Naive B cell (primary cell): ENCODE results near the gene FMO1. TPM values are rescaled to one million over a fixed set of nuclear protein-coding genes. Genes with fewer than 3 reads are reported as not detected.

Experiments used
- ATAC-seq, 2 donors: fragments of 150-1000 bp; cut with Tn5 transposase; 2 replicates each; pipeline ENCODE4 v1.10.0; 2021; ENCODE audit warnings: low read depth in 2 of 2, mild to moderate bottlenecking in 2 of 2, moderate library complexity in 2 of 2
- DNase-seq: peaks from one replicate; pipeline ENCODE4 v3.0.0; 2022
- H3K27ac Mint-ChIP-seq, 6 donors: one replicate each; pipeline ENCODE4 v1.8.0; 2020 to 2022; ENCODE audit warnings: mild to moderate bottlenecking in 6 of 6, mixed read lengths in 6 of 6, moderate library complexity in 5 of 6, inconsistent platforms in 2 of 6
- H3K27me3 Mint-ChIP-seq, 3 donors: one replicate each; pipeline ENCODE4 v1.8.0; 2021 to 2022; ENCODE audit warnings: mixed read lengths in 3 of 3, mild to moderate bottlenecking in 1 of 3
- H3K36me3 Mint-ChIP-seq, 2 donors: one replicate each; pipeline ENCODE4 v1.8.0; 2020 to 2022; ENCODE audit warnings: mixed read lengths in 2 of 2, inconsistent platforms in 1 of 2, mild to moderate bottlenecking in 1 of 2
- H3K4me1 Mint-ChIP-seq, 3 donors: one replicate each; pipeline ENCODE4 v1.8.0; 2020 to 2022; ENCODE audit warnings: mixed read lengths in 3 of 3, inconsistent platforms in 1 of 3, mild to moderate bottlenecking in 1 of 3, moderate library complexity in 1 of 3
- H3K4me3 Mint-ChIP-seq, 8 donors: one replicate each; pipeline ENCODE4 v1.8.0; 2020 to 2022; ENCODE audit warnings: mild to moderate bottlenecking in 8 of 8, mixed read lengths in 8 of 8, moderate library complexity in 8 of 8, inconsistent platforms in 2 of 8
- H3K9me3 Mint-ChIP-seq, 7 donors: one replicate each; pipeline ENCODE4 v1.8.0; 2020 to 2022; ENCODE audit warnings: mixed read lengths in 7 of 7, mild to moderate bottlenecking in 5 of 7, inconsistent platforms in 2 of 7, moderate library complexity in 1 of 7
- polyA plus RNA-seq, 6 donors: library from polyadenylated mRNA; unstranded; fragments of 300-500 nt; fragmentation: Illumina TruSeq; gene quantifications; one replicate each; pipeline ENCODE4 v1.2.3, GENCODE V29; 2021; ENCODE audit warnings: low read depth in 6 of 6

FMO1 gene
- polyA plus RNA-seq, 6 donors from 2014 or later, result 0.84 to 5.6 (median 1.7) TPM

DNA sequence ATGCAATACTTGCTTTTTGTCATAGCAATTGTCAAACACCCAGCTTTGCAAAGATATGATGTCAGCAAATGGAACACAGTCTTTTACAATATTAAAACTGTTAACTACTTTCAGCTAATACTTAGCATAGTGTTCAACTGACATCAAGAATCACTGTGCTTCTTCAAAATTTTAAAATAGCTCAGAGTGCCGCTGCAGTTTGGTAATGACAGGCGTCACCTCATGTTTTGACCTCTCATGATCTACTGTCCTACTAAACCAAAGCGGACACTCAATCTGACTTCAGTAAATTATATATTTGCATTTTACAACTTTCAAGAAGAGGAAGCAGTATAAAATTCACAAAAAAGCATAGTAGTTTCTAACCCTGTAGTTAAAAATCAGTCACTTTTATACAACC lies 2.0 kb downstream of the FMO1 start:
- Mint-ChIP-seq H3K27me3 (peaks cover 0 to 15% (median 9%) of the 10 kb centered on the region in 3 donors), H3K4me1 (peaks cover 5 to 18% (median 13%) of the 10 kb centered on the region in 3 donors), H3K27ac (no peak overlapping the region), H3K9me3 (no peaks in the 10 kb centered on the region), H3K4me3 (peak overlapping the region in 2 of 8 donors; percentile 64 to 83), H3K36me3 (no peaks in the 10 kb centered on the region)
- no peak for DNase-seq
- no peak for ATAC-seq

- H3K27me3 Mint-ChIP-seq, result peaks cover 0 to 15% (median 13%) of the 10 kb centered on the region in 3 donors
Measured at GRCh38 chr1:171251042-171251951, 3.0 kb downstream of the FMO1 start.

DNA sequence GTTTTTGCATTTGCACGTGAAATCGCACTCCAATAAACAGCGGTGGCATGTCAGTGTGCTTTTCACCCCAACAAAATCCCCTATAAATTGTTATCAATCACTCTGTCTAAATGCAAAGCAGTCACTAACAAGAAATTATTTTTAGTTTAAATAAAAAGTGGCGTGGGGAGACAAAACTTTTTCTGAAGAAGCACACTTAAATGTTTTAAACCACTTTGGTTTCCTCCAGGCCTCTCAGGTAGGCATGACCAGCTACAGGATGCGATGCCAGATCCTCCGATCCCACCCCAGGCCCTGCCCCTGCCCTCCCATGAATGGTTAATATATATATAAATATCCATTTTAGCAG lies 3.6 kb downstream of the FMO1 start:
- ATAC-seq, result no peak
- no peak for DNase-seq
- Mint-ChIP-seq H3K4me1 (peaks cover 5 to 18% (median 13%) of the 10 kb centered on the region in 3 donors), H3K9me3 (no peaks in the 10 kb centered on the region), H3K27me3 (peaks cover 0 to 15% (median 13%) of the 10 kb centered on the region in 3 donors), H3K27ac (peak overlapping the region in 4 of 6 donors; percentile 11 to 95 (median 89)), H3K36me3 (no peaks in the 10 kb centered on the region), H3K4me3 (peak overlapping the region; percentile 83 to 99 (median 94))

More at GRCh38 chr1:171251042-171251951, 3.0 kb downstream of the FMO1 start:
- peaks cover 5 to 18% (median 13%) of the 10 kb centered on the region in 3 donors for H3K4me1 Mint-ChIP-seq
- H3K4me3 Mint-ChIP-seq, result peak overlapping the region; percentile 83 to 99 (median 94)
- H3K36me3 Mint-ChIP-seq, result no peaks in the 10 kb centered on the region
- peak; percentile 52 to 53 for ATAC-seq
- peak overlapping the region; percentile 11 to 85 (median 57) for H3K27ac Mint-ChIP-seq
- DNase-seq, result peak; percentile 18
- H3K9me3 Mint-ChIP-seq, result no peaks in the 10 kb centered on the region

DNA sequence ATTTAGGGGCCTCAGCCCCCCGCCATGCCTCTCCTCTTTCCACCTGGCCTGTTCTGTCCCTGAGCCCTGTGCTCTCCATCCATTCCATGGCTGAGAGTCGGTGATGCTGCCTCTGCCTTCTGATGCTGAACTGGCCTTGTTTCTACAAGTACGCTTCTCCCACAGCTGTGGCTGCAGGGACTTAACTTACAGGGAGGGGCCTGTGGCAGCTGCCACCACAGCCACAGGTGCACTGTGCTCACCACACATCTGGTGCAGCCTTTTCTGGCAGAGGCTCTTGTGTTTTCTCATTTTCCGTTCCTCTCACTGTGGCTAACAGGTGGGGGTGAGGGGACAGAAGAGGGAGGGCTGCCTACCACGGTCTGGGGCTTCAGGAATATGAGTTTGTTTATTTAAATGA lies 4.2 kb downstream of the FMO1 start:
- DNase-seq, result peak; percentile 24
- peak overlapping the region; percentile 57 to 99 (median 86) for H3K4me3 Mint-ChIP-seq

DNA sequence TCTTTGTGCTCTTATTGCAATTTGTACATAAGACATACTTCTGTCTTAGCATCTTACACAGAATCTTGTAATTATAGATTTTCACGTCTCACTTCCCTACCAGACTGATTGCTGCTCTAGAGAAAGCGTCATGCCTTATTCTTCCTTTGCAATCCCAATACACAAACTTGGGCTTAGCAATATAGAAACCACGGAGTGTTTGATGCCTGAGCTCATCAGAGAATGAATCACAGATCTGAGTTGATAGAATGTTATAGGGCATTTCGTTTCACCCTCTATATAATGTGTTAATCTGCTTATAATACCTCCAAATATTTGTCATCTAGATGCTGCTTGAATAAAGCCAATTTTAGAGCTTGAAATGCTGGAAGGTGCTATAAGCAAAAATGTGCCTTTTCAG lies 6.6 kb downstream of the FMO1 start:
- Mint-ChIP-seq H3K27me3 (peaks cover 0 to 13% (median 7%) of the 10 kb centered on the region in 3 donors), H3K36me3 (no peaks in the 10 kb centered on the region), H3K27ac (no peak overlapping the region), H3K4me1 (peaks cover 5 to 18% (median 13%) of the 10 kb centered on the region in 3 donors), H3K9me3 (no peaks in the 10 kb centered on the region), H3K4me3 (no peak overlapping the region)
- DNase-seq, result no peak
- ATAC-seq, result no peak

More for the DNA sequence above, 4.2 kb downstream of the FMO1 start:
- H3K4me1 Mint-ChIP-seq, result peaks cover 5 to 18% (median 13%) of the 10 kb centered on the region in 3 donors
- H3K36me3 Mint-ChIP-seq, result no peaks in the 10 kb centered on the region
- ATAC-seq, result peak; percentile 84 to 86
- no peaks in the 10 kb centered on the region for H3K9me3 Mint-ChIP-seq
- H3K27ac Mint-ChIP-seq, result peak overlapping the region; percentile 86 to 95 (median 90)
- peaks cover 0 to 15% (median 13%) of the 10 kb centered on the region in 3 donors for H3K27me3 Mint-ChIP-seq

DNA sequence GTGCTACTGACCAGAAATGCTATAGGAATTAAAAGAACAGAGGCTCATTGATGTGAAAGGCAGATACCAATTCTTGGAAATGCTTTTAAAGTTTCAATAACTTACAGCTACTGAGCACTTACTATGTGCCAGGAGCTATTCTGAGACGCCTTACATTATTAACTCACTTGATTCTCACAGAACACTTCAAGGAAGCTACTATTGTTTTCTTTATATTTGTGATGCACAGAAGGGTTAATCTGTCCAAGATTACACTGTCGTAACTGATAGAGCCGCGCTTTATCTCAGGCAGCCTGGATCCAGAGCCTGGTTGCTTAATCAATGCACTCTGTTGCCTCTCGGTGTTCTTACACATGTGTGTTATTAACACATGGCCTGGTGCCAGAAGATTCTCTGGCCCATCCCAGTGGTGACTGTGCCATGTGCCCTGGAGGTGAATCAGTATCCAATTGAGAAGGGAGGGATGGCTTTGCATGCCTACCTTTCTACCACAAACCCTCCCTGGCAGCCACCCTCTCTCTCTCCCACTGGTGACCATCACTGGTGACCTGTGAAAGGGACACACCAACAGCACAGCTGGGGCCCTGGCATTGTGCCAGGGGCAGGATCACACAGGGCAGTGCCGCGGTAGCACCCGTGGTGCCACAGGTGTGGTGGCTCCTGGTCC lies 8.8 kb downstream of the FMO1 start:
- Mint-ChIP-seq H3K4me1 (peaks cover 5 to 13% (median 9%) of the 10 kb centered on the region in 3 donors), H3K9me3 (no peaks in the 10 kb centered on the region), H3K27me3 (peaks cover 0 to 8% (median 7%) of the 10 kb centered on the region in 3 donors)

DNA sequence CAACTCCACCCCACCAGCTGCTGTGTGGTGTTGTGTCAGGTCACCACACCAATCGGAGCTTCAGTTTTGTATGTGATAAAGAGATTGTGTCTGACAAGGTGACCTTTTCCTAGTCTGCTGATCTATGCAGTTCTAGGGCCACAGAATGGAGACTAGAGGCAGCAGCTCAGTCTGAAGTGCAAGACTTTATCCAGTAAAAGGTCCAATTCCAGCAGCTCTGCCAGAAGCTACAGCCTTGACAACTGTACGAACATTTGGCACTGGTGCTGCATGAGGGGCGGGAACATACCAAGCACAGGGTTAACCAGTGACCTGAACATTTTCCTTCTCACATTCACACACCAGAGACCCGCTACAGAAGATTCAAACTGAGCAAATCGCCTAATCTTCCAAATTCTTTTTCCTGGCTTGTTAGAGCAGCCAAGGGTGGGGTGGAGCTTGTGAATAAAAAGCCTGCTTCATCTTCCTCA lies 9.3 kb downstream of the FMO1 start:
- H3K9me3 Mint-ChIP-seq, result no peaks in the 10 kb centered on the region
- no peak for DNase-seq
- H3K27me3 Mint-ChIP-seq, result peaks cover 0 to 7% (median 4%) of the 10 kb centered on the region in 3 donors
- peaks cover 0 to 7% (median 3%) of the 10 kb centered on the region in 3 donors for H3K4me1 Mint-ChIP-seq
- no peak overlapping the region for H3K4me3 Mint-ChIP-seq
- no peaks in the 10 kb centered on the region for H3K36me3 Mint-ChIP-seq
- no peak overlapping the region for H3K27ac Mint-ChIP-seq
- no peak for ATAC-seq

More for the DNA sequence above, 8.8 kb downstream of the FMO1 start:
- no peak for ATAC-seq
- Mint-ChIP-seq H3K4me3 (no peak overlapping the region), H3K27ac (no peak overlapping the region), H3K36me3 (no peaks in the 10 kb centered on the region)
- no peak for DNase-seq

- Mint-ChIP-seq H3K27me3 (peaks cover 0 to 7% (median 4%) of the 10 kb centered on the region in 3 donors), H3K9me3 (no peaks in the 10 kb centered on the region), H3K4me3 (no peak overlapping the region), H3K4me1 (no peaks in the 10 kb centered on the region), H3K36me3 (no peaks in the 10 kb centered on the region), H3K27ac (no peak overlapping the region)
- DNase-seq (no peak), ATAC-seq (no peak)
Measured at GRCh38 chr1:171258429-171258828, 10.1 kb downstream of the FMO1 start.

DNA sequence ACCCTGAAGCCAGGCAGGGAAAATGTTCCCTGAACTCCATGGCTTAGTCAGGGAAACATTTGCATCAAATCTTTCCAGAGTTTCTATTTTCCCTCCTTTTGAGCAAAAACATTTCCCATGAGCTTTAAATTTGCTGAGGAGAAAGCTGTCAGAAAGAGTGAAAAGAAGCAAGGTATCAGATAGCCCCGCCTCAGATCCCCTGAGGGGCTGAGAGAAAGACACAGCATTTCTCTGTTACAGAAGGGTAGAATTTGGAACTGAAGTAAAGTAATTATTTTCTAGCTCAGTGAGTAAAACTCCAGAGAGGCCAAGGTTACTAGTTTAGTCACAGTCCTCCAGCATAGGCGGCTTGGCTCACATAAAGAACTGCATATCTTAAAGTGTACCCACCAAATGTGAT lies 10.6 kb downstream of the FMO1 start:
- DNase-seq (no peak), ATAC-seq (no peak)
- H3K4me3 Mint-ChIP-seq, result no peak overlapping the region
- no peaks in the 10 kb centered on the region for H3K9me3 Mint-ChIP-seq
- H3K36me3 Mint-ChIP-seq, result no peaks in the 10 kb centered on the region
- H3K4me1 Mint-ChIP-seq, result no peaks in the 10 kb centered on the region
- H3K27ac Mint-ChIP-seq, result no peak overlapping the region
- H3K27me3 Mint-ChIP-seq, result peaks cover 0 to 7% (median 4%) of the 10 kb centered on the region in 3 donors

DNA sequence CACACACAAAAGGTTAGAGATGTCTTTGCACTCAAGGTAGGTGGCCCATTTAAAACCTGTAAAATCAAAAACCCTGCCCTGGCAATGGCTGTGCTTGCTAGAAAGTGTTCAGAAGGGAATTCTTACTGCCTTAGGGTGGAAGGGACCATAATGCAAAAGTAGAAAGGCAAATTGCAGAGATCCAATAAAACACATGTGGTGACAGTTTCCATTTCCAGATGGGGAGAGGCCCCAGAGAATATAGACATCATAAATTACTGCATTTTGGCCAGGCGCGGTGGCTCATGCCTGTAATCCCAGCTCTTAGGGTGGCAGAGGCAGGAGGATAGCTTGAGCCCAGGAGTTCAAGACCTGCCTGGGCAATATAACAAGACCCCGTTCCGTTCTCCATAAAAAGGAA lies 13.0 kb downstream of the FMO1 start:
- Mint-ChIP-seq H3K4me1 (no peaks in the 10 kb centered on the region), H3K4me3 (no peak overlapping the region), H3K9me3 (no peaks in the 10 kb centered on the region), H3K36me3 (no peaks in the 10 kb centered on the region), H3K27me3 (no peaks in the 10 kb centered on the region), H3K27ac (no peak overlapping the region)
- DNase-seq (no peak), ATAC-seq (no peak)

GRCh38 chr1:171263901-171264300 lies 15.6 kb downstream of the FMO1 start:
- Mint-ChIP-seq H3K4me3 (no peak overlapping the region), H3K27me3 (peaks cover 0 to 13% (median 7%) of the 10 kb centered on the region in 3 donors), H3K27ac (no peak overlapping the region), H3K9me3 (peaks cover 0 to under 1% (median 0%) of the 10 kb centered on the region in 7 donors), H3K4me1 (no peaks in the 10 kb centered on the region), H3K36me3 (no peaks in the 10 kb centered on the region)
- ATAC-seq (no peak), DNase-seq (no peak)

DNA sequence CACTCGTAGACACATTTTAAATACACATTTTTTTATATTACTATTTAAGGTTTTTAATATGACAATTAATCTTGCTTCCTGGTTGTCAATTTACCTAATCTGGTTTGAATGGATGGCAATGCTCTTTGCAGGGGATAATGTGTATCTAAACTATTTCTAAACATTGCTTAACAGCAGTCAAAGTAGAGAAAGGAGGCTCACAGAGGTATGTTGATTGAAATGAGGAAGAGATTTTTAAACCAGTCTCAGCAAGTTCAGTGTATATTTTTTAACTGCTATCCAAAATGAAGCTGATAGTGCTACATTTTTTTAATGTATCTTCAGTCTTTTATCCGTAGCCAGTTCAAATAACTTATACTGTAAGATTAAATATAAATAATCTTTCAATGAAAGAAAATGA lies 17.4 kb downstream of the FMO1 start:
- H3K27ac Mint-ChIP-seq, result no peak overlapping the region

GRCh38 chr1:171266930-171267329 lies 18.6 kb downstream of the FMO1 start:
- peaks cover 0 to 8% of the 10 kb centered on the region in 2 donors for H3K36me3 Mint-ChIP-seq
- no peak for ATAC-seq
- no peak overlapping the region for H3K4me3 Mint-ChIP-seq
- peaks cover 0 to 29% (median 7%) of the 10 kb centered on the region in 3 donors for H3K27me3 Mint-ChIP-seq
- H3K4me1 Mint-ChIP-seq, result peaks cover 0 to 5% (median 0%) of the 10 kb centered on the region in 3 donors
- no peak for DNase-seq
- peaks cover 0 to 11% (median 4%) of the 10 kb centered on the region in 7 donors for H3K9me3 Mint-ChIP-seq
- no peak overlapping the region for H3K27ac Mint-ChIP-seq

More for the DNA sequence above, 17.4 kb downstream of the FMO1 start:
- Mint-ChIP-seq H3K4me1 (peaks cover 0 to under 1% (median 0%) of the 10 kb centered on the region in 3 donors), H3K36me3 (no peaks in the 10 kb centered on the region), H3K9me3 (peaks cover 0 to 2% (median 0%) of the 10 kb centered on the region in 7 donors), H3K27me3 (peaks cover 0 to 18% (median 7%) of the 10 kb centered on the region in 3 donors), H3K4me3 (no peak overlapping the region)
- DNase-seq (no peak), ATAC-seq (no peak)
